ENCODE data around the gene BRI3.

Gene BRI3, protein sequence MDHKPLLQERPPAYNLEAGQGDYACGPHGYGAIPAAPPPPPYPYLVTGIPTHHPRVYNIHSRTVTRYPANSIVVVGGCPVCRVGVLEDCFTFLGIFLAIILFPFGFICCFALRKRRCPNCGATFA

DNA sequence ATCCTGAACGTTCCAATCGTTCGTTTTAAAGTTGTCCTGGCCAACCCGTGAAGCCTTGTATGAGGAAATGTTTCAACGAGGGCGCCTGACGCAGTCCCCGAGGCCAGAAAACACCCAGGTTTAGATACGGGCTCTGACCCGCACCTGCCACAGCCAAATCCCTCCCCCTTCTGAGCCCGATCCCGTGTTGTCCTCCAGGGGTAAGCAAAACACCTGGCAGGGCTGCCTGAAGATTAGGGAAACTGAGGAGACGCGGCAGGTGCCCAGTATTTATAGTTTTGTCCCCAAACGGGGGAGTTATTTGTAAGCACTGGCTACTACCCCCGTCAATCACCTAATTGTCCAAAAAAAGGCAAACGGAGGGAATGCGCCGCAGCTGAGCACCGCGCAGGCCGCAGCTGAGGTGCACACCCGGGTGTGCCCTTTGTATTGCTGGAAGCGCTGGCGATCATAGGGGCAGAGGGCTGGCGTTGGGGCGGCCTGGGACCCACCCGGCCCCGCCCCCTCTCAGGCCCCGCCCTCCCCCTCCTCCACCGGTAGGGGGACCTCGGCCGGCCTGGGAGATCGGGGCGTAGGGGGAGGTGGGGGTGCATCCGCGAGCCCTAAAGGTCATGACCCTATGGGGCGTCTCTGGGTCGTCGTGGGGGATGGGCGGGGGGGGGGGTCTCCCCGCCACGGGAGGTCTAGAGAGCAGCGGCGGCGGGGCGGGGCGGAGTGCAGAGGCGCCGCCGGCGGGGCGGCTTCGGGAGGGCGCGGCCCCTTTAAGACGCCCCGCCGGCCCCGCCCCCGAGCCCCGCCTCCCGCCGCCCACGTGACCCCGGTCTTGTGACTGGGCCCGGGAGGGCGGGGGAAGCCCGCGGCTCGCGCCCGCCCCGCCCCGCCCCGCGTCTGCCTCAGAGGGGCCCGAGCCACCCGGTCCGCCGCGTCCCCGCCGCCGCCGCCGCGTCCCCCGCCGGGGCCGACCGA is at the start of gene BRI3:
Gene BRI3 (plus strand): TSS at position 896 of the 966 bp plus-strand sequence. CDS start 110 bp downstream, outside the sequence.
- peak; percentile 86 to 88 for DNase-seq (ENCODE audit: low read depth in 1 of 2, low spot score in 1 of 2)

DNA sequence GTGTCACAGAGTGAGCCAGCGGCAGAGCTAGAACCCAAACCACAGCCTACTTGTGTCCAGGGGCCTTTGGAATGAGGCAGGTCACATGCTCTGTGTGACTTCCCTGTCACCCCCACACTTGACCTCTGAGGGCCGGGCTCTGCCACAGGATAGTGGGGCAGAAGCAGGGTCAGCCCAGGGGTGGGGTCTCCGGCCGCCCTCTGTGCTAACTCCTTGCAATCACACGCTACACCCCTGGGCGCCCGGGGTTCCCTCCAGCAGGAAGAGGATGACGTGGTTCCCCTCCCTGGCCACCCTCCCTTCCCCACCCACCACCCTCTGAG is 49.3 kb upstream of the BRI3 start:
- DNase-seq (ENCODE audit: low read depth in 1 of 2, low spot score in 1 of 2) = no peak

DNA sequence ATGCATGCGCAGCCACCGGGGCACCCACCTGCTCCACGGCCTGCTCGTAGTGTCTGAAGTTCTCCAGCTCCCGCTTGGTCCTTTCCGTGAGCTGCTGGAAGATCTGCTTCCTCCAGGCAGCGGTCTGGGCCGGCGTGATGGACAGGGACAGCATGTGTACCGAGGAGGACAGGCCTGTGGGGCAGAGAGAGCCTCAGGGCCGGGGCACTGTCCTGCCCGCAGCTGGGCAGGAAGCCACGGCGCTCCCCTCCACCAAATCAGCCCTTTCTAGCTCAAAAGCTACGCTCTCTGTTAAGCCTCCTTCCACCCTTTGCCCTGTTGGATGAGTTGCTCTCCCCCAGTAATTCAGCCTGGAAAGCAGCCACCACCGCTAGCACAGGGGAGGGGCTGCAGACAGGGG is 48.7 kb upstream of the BRI3 start:
- no peak for DNase-seq (ENCODE audit: low read depth in 1 of 2, low spot score in 1 of 2)

DNA sequence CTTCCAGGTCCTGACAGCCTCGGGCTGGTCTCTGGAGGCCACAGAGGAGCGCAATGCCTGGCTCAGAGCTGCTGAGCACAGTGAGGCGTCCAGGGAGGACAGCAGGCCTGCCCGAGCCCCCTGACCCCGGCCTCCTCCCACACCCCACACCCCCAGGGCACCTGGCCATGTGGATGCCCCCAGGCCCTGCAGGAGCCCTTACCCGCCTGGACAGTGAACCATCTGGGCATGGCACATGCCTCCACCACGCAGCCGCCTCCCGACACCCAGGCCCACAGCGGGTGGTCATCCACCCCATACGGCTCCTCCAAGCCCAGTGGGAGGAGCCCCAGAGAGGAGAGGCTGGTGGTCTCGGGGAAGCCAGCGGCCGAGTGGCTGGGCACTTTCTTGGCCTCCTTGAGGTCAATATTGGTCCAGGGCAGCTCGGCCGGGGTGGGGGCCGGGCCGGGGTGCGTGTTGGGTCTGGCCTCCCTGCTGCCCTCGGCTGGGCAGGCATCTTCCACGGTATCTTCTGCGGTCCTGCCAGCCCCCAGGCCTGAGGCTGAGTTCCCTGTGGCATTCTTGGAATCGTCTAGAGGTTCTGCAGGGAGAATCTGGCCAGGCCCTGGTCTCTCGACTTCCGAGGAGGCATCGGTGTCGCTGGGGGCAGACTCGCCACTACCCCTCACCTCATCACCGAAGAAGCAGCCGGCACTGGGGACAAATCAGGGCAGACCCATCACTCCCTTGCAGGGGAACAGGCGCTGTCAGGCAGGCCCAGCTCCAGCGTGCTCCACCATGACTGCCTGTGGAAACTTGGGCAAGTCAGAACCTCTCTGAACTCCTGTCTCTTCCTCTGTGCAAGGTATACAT is 48.0 kb upstream of the BRI3 start:
- no peak for DNase-seq (ENCODE audit: low read depth in 1 of 2, low spot score in 1 of 2)

DNA sequence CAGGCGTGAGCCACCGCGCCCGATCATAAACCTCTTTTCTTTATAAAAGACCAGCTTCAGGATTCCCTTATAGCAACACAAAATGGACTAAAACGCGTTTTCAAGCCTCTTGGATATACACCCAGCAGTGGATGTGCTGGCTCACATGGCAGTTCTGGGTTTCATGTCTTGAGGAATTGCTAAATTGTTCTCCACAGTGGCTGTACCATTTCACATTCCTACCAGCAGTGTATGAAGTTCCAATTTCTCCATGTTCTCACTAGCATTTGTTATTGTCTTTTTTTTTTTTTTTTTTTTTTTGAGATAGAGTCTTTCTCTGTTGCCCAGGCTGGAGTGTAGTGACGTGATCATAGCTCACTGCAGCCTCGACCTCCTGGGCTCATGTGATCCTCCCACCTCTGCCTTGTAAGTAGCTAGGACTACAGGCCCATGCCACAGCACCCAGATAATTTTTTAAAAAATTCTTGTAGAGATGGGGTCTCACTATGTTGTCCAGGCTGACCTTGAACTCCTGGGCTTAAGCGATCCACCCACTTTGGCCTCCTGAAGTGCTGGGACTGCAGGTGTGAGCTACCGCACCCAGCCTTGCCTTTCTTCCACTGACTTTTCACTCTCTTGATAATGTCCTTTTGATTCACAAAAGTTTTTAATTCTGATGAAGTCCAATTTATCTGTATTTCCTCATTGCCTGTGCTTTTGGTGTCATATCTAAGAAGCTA is 46.9 kb upstream of the BRI3 start:
- DNase-seq (ENCODE audit: low read depth in 1 of 2, low spot score in 1 of 2) = no peak

DNA sequence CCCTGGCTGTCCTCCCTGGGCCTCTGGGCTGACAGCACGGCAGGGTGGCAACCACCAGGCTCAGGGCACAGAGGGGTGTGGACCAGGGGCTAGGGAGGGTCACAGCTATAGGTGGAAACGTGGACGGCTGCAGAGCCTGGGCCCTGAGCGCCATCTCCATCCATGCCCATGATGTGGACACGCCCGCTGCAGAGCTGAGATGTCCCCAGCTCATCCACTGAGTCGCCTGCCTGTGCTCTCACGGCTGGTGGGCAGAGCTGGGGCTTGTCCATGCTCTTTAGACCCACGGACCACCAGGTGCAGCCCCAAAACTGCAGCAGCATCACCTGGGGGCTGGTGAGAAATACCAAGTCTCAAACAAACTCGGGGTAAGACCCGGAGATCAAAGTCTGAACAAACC is 45.6 kb upstream of the BRI3 start:
- DNase-seq (ENCODE audit: low read depth in 1 of 2, low spot score in 1 of 2) = no peak

DNA sequence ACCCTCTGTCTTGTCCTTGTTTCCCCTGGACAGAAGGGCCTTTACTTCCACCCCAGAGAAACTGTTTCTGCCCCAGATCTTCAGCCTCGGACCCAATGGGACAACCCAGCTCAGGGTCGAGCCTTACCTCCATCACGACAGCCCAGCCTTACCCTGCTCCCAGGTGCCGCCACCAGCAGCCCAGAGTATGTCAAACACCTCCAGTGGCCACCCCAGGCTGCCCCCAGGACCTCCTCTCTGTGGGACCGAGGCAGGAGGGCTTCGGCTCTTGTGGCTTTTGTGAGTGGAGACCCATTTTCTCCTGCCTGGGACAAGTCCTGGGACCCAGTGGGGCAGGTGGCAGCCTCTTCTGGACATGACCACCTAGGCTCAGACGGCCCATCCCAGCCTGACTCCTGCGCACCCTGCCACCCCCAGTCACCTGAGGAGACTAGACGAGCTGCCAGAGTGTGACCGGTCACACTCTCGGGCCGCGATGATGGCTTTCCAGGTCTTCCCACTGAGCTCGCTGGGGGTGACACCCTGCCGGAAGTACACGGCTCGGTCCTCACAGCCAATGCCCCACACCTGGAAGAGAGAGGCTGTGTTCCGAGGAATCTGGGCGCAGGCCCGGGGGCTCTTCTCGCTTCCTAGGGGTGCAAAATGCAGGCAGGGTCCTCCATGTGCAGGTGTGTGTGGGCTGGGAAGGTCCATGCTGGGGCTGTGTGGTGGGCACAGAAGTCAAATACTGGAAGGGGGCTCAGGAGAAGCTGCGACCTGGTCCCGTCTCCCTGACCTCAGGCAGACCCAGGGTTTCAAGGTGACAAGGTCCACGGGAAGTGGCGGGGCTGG is 44.9 kb upstream of the BRI3 start:
- no peak for DNase-seq (ENCODE audit: low read depth in 1 of 2, low spot score in 1 of 2)

DNA sequence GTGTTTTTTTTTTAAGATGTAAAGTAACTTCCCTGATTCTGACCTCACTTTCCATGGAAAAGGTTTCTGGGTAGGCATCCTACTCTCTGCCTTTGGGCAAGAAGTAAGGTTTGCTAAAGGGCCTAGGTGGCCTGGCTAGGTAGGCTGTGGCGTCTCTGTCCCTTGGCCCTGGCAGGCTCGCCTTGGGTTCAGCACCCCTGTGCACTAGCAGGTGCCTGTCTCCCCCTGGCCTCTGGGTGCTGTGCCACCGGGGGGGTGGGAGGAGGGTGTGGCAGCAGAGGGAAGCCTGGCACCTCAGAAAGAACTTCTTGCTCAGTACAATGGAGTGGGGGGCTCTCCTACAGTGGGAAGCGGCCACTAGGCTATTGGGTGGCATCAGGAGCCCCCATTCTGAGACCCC is 43.4 kb upstream of the BRI3 start:
- no peak for DNase-seq (ENCODE audit: low read depth in 1 of 2, low spot score in 1 of 2)

DNA sequence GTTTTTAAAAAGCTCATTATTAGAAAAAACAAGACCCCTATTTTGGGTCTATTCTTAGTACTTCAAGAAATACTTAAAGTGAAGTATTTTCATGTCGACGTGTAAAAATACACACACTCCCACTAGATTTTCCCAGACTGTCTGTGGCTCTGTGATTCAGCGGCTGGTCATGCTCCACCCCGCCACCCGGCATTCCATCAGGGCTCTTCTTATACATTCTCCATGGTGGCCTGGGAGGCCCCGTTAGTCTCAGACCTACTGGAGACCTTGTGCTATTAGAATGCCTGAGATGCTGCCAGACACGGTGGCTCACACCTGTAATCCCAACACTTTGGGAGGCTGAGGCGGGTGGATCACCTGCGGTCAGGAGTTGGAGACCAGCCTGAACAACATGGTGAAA is 42.5 kb upstream of the BRI3 start:
- DNase-seq (ENCODE audit: low read depth in 1 of 2, low spot score in 1 of 2) = no peak

DNA sequence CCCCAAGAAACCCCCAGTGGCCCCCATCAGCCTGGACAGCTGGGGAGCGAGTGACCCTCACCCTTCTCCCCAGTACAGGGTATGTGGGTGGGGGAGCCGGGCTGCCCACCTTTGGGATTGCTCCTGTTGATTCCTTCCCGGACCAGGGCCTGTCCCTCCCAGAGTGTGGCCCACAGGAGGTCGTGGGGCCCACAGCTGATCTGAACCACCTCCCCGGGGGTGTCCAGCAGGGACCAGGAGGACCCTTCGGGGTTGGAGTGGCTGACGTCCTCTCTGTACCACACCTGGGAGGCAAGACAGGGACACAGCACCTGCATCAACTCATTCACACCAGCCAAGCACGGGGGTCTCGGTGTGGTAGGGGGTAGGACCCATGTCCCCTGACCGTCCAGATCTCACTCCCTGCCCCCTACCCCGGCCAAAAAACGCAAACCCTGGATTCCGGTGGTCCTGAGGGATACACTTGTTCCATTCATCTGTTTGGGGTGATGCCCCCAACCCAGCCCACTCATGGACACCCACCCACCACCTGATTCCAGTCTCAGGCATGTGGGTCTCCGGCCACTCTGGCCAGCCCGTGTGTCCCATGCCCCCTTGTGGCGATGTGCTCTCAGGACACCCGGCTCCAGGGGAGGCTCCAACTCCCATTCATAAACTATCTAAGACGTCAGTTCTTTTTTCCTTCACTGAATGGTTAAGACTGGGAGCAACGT is 40.4 kb upstream of the BRI3 start:
- no peak for DNase-seq (ENCODE audit: low read depth in 1 of 2, low spot score in 1 of 2)

DNA sequence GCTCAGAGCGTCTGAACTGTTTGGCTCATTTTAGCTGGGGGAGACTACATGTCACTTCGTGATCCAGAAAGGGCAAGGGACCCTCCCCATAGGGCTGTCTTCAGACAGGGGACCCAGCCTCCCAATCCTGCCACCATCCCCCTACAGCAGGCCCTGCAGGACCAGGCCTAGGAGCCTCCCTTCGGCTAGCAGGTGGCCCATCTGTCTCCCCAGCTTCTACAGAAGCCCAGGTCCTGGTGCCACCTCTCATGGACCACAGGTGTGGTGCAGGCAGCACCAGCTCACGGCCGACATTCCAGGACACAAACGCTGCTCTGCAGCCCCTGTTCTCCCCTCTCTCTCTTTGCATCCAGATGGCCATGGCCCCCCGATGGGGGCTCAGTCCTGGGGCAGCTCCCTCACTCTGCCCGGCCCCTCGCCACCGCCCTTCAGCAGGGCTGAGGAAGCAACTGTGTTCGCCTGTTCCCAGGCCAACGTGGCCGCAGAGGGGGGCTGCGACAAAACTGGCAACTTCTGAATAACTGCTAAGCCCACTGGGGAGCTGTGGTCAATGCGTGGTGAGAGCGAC is 39.7 kb upstream of the BRI3 start:
- DNase-seq (ENCODE audit: low read depth in 1 of 2, low spot score in 1 of 2) = no peak

DNA sequence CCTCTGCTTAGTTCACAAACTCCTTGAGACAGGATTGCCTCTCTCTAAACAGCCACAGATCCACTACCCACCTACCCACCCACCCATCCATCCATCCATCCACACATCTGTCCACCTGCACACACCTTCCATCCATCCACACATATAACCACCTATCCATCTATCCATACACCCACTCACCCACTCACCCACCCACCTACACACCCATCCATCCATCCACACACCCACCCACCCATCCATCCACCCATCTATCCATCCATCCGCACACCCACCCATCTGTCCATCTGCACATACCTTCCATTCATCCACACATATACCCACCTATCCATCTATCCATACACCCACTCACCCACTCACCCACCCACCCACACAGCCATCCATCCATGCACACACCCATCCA is 39.1 kb upstream of the BRI3 start:
- no peak for DNase-seq (ENCODE audit: low read depth in 1 of 2, low spot score in 1 of 2)

DNA sequence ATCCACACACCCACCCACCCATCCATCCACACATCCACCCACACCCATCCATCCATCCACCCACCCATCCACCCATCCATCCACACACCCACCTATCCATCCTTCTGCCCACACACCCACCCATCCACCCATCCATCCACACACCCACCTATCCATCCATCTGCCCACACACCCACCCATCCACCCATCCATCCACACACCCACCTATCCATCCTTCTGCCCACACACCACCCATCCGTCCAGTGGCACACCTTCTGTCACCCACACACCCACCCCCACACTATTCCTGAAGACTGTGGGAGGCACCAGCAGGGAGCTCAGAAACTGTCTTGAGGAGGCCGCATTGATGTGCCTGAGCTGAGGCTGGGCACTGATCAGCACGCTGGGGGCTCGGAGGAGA is 38.6 kb upstream of the BRI3 start:
- DNase-seq (ENCODE audit: low read depth in 1 of 2, low spot score in 1 of 2) = no peak

DNA sequence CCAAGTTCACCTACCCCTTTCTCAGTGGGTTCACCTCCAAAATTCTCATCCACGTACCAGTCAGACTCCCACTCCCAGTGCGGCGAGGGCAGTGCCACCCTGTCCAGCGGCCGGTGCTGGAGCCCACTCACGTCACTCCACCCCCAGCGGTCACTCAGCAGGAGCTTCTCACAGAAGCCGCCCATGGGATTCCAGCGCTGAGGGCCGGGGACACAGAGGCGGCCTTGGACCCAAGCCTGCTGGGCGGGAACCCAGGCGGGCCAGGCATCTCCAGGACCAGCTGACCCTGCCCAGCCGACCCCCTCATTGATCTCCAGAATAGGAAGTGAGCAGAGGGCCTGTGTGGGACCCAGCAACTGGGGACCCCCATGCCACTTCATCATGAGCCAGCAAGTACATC is 36.6 kb upstream of the BRI3 start:
- no peak for DNase-seq (ENCODE audit: low read depth in 1 of 2, low spot score in 1 of 2)

DNA sequence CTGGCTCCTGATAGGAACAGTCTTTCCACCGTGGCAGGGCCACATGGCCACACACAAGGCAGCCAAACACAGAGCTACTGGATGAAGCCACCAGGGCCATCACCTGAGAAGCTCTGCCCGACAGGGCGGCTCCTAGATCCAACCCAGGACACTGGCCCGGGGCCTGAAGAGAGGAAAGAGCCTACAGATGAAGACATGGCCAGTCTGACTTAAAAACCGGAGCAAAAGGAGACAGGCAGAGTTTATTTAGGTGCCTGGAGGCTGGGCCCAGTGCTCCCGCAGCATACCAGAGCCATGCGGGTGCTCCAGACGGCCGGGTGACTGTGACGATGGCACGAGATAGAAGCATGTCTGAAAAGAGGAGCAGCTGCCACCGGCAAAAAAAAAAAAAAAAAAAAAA is 33.3 kb upstream of the BRI3 start:
- DNase-seq (ENCODE audit: low read depth in 1 of 2, low spot score in 1 of 2) = no peak

DNA sequence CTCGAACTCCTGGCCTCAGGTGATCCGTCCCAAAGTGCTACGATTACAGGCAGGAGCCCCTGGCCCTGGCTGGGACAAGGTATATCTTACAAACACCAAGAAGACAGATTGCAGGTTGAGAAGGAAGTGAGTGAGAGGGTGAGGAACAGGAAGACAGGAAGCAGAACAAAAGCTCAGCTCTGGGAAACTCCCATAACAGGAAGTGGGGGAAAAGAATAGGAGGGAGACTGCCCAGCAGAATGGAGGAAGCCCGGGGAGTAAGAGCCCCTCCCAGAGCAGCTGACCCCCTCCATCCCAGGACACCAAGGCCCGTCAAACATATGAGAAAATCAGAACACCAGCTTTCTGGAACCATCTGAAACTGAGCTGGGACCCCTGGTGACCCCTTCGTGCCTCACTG is 32.4 kb upstream of the BRI3 start:
- DNase-seq (ENCODE audit: low read depth in 1 of 2, low spot score in 1 of 2) = no peak

DNA sequence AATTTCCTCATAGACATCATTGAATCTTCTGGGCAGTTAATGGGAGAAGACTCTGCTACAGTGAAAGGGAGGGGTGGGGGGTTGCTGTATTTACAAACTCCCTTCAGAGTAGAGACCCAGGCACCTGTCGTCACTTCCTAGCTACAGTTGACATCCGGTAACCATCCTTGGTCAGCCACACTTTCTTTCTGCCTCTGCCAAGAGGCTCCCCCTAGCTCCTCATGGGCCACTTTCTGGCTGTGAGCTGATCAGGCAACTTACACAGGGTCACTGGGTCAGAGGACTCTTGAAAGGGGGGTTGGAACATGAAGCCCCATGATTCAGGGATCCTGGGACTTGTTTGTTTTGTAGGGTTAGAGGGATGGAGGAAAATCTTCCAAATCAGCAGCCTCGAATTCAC is 30.7 kb upstream of the BRI3 start:
- peak in 1 of 2 donors; percentile 13 for DNase-seq (ENCODE audit: low read depth in 1 of 2, low spot score in 1 of 2)

DNA sequence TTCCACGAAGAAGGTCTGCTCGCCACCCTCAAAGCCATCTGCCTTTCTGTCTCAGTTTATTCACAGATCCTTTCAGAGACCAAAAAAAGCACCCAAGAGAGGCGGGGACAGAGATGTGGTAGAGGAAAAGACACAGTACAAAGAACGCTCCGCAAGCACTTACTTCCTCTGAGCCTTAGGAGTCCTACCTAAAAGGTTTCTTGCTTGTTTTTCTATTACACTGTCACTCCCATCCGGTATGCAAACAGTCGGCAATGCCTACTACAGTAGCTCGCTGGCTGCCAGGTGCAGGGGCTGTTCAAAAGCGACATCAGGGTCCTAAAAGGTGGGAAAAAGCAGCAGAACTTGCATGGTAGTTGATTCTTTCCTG is 30.3 kb upstream of the BRI3 start:
- DNase-seq (ENCODE audit: low read depth in 1 of 2, low spot score in 1 of 2) = peak in 1 of 2 donors; percentile 14

DNA sequence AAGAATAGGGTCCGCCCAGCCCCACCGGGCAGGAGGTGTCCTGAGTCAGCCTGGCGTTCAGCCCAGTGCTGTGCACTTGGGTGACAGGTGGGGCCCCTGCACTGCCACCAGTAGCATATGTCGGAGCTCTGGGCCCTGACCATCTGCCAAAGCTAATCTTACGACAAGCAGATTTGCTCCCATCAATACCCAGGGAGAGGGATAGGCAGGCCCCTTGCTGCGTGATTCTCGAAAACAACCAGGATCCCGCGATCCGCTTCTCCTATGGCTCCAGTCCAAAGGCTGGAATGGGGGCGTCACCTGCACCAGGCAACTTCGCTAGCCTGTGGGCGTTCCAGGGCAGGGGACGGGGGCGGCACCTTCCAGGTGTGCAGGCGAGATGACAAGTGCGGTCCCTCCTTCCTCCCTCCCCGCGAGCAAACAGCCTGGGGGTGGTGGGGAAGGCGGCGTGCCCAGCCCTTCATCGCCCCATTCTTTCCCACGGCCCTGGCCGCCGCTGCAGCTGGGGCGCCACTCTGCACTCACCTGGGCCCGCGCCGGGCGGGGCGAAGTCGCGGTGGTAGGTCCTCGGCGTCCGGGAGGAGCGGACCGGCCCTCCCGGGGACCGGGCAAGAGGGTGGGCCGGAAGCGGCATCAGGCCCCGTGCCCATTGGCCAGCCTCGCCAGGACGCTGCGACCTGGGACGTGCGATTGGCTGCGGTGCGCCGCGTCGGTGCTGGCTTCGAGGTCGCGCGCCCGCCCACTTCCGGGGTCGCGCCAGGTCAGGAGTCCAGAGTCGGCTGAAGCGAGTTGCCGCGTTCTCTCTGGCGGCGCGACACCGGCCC is 29.7 kb upstream of the BRI3 start, which contains the start of gene TECPR1:
Gene TECPR1 (minus strand): TSS at position 632 of the 824 bp plus-strand sequence. CDS start 6,086 bp downstream, outside the sequence.
- peak; percentile 62 to 85 for DNase-seq (ENCODE audit: low read depth in 1 of 2, low spot score in 1 of 2)
